HCT116 (cell line): Measurements from ENCODE around the gene MEGF6. TPM values are rescaled to one million over a fixed set of nuclear protein-coding genes. Genes with fewer than 3 reads are reported as not detected.

Experiments
- ATAC-seq: fragments of 200-7000 bp; cut with Tn5 transposase; 2 replicates; pipeline ENCODE4 v1.9.1; 2020; ENCODE audit warnings: mild to moderate bottlenecking, moderate library complexity
- BruUV-seq: library from RNA; stranded (reverse); fragments of 400-500 nt; replicated peaks from 2 replicates; lab custom pipeline; 2021; lab: Mats Ljungman, UMichigan
- CTCF ChIA-PET: fragments of 300-600 bp; sonication (Branson Sonifier 250); formaldehyde crosslinking; loops from one replicate; lab custom pipeline; 2021; ENCODE audit warnings: antibody characterized with exemption; lab: Charles Lee
- POLR2A ChIA-PET: fragments of 300-600, 350-600 bp; sonication (Branson Sonifier 250); formaldehyde crosslinking; loops from one replicate; lab custom pipeline; 2021; ENCODE audit warnings: antibody characterized with exemption; lab: Charles Lee
- RAD21 ChIA-PET, 2 experiments: fragments of 300-600 bp; sonication (Branson Sonifier 250); formaldehyde crosslinking; loops; one replicate each; lab custom pipeline; 2023; ENCODE audit warnings: low total read pairs in 2 of 2; ENCODE audit not compliant: uncharacterized antibody in 2 of 2, unreplicated experiment in 2 of 2, low non-redundant PET in 1 of 2; lab: Charles Lee
- DNase-seq: peaks from one replicate; pipeline ENCODE4 v3.0.0-alpha.2; 2010; ENCODE audit warnings: low read depth, low spot score
- H2AFZ ChIP-seq: fragments of 200-600 bp; shearing (Covaris generic), sonication (generic); 2 replicates; pipeline ENCODE4 v1.6.1; 2017; ENCODE audit warnings: low read depth, mixed run types, mixed read lengths, antibody characterized with exemption, low read length; ENCODE audit not compliant: poor library complexity, severe bottlenecking
- H3K27ac ChIP-seq: 2 replicates; pipeline ENCODE4 v1.5.1; 2012; ENCODE audit warnings: low read depth, low read length
- H3K27me3 ChIP-seq: fragments of 200-600 bp; sonication (generic); 2 replicates; pipeline ENCODE4 v1.6.1; 2016; ENCODE audit warnings: mixed run types, low read length, mixed read lengths; ENCODE audit not compliant: insufficient read depth
- H3K36me3 ChIP-seq, 2 experiments: fragments of 200-500 bp in 1 of 2; fragments of 200-600 bp in 1 of 2; sonication (Bioruptor generic) in 1 of 2; sonication (generic) in 1 of 2; 2 replicates each; pipeline versions ENCODE4 v1.5.1 to v1.6.1; 2014 to 2016; ENCODE audit warnings: low read length in 2 of 2, inconsistent platforms in 1 of 2, mixed read lengths in 1 of 2, mixed run types in 1 of 2; ENCODE audit not compliant: insufficient read depth in 2 of 2, control insufficient read depth in 1 of 2
- H3K4me1 ChIP-seq, 2 experiments: fragments of 200-600 bp in 1 of 2; sonication (generic) in 1 of 2; 2 replicates each; pipeline versions ENCODE4 v1.5.1 to v1.6.1; 2012 to 2017; ENCODE audit warnings: low read length in 2 of 2, inconsistent platforms in 1 of 2, mild to moderate bottlenecking in 1 of 2, mixed read lengths in 1 of 2, mixed run types in 1 of 2, moderate library complexity in 1 of 2; ENCODE audit not compliant: insufficient read depth in 2 of 2, control insufficient read depth in 1 of 2
- H3K4me2 ChIP-seq: fragments of 200-600 bp; sonication (generic); 2 replicates; pipeline ENCODE4 v1.6.1; 2017; ENCODE audit warnings: mixed run types, low read length, mixed read lengths
- H3K4me3 ChIP-seq, 2 experiments: fragments of 200-600 bp in 1 of 2; sonication (generic) in 1 of 2; replicated peaks in 1 of 2; 2 replicates each; pipeline ENCODE4 v1.5.1; 2011 to 2016; ENCODE audit warnings: low read length in 2 of 2, control low read depth in 1 of 2, low read depth in 1 of 2, mild to moderate bottlenecking in 1 of 2, mixed read lengths in 1 of 2, mixed run types in 1 of 2
- H3K79me2 ChIP-seq: fragments of 200-600 bp; sonication (generic); 2 replicates; pipeline ENCODE4 v1.6.1; 2017; ENCODE audit warnings: mild to moderate bottlenecking, mixed run types, low read length, moderate library complexity, mixed read lengths; ENCODE audit not compliant: insufficient read depth
- H3K9ac ChIP-seq: fragments of 200-600 bp; sonication (generic); 2 replicates; pipeline ENCODE4 v1.6.1; 2016; ENCODE audit warnings: low read length, mixed read lengths
- H3K9me2 ChIP-seq: fragments of 200-600 bp; sonication (generic), shearing (Covaris generic); 2 replicates; pipeline ENCODE4 v1.6.1; 2017; ENCODE audit warnings: mixed run types, mild to moderate bottlenecking, moderate library complexity; ENCODE audit not compliant: insufficient read depth
- H3K9me3 ChIP-seq, 2 experiments: fragments of 200-500 bp in 1 of 2; fragments of 200-600 bp in 1 of 2; sonication (Bioruptor generic) in 1 of 2; sonication (generic) in 1 of 2; 2 replicates each; pipeline ENCODE4 v1.6.1; 2014 to 2017; ENCODE audit warnings: low read length in 2 of 2, mixed read lengths in 2 of 2, inconsistent platforms in 1 of 2, low read depth in 1 of 2, mild to moderate bottlenecking in 1 of 2, mixed run types in 1 of 2, moderate library complexity in 1 of 2; ENCODE audit not compliant: control insufficient read depth in 1 of 2, insufficient read depth in 1 of 2
- H4K20me1 ChIP-seq: fragments of 200-600 bp; sonication (generic), shearing (Covaris generic); 2 replicates; pipeline ENCODE4 v1.6.1; 2017; ENCODE audit warnings: mixed run types, mild to moderate bottlenecking, moderate library complexity; ENCODE audit not compliant: insufficient read depth
- CBX3 ChIP-seq: IDR thresholded peaks from 2 replicates; pipeline ENCODE4 v1.6.1; 2012; ENCODE audit warnings: low read depth
- CEBPB ChIP-seq: IDR thresholded peaks from 2 replicates; pipeline ENCODE4 v1.6.1; 2012; ENCODE audit warnings: low read depth
- FOSL1 ChIP-seq: IDR thresholded peaks from 2 replicates; pipeline ENCODE4 v1.6.1; 2012; ENCODE audit warnings: low read depth
- JUND ChIP-seq: IDR thresholded peaks from 2 replicates; pipeline ENCODE4 v1.6.1; 2012
- SP1 ChIP-seq: IDR thresholded peaks from 2 replicates; pipeline ENCODE4 v1.6.1; 2012; ENCODE audit warnings: low read depth
- SRF ChIP-seq: IDR thresholded peaks from 2 replicates; pipeline ENCODE4 v1.6.1; 2012; ENCODE audit warnings: low read depth
- YY1 ChIP-seq: IDR thresholded peaks from 2 replicates; pipeline ENCODE4 v1.6.1; 2011; ENCODE audit warnings: low read length, low read depth, moderate library complexity, mild to moderate bottlenecking; ENCODE audit not compliant: insufficient replicate concordance; ENCODE audit errors: extremely low read depth
- ZNF274 ChIP-seq: fragments of 200-500 bp; sonication (Bioruptor generic); IDR thresholded peaks from 2 replicates; pipeline ENCODE4 v1.6.1; 2014; ENCODE audit warnings: mild to moderate bottlenecking, low read depth, low read length, inconsistent platforms
- intact Hi-C: fragments of 100-400 bp; cut with micrococcal nuclease; formaldehyde crosslinking; loops from 2 replicates; pipeline ENCODE4 v1.10.0; 2022
- total RNA-seq: library from RNA; stranded (reverse); gene quantifications from one replicate; pipeline ENCODE4 v1.2.1, GENCODE V29; 2021; ENCODE audit not compliant: unreplicated experiment
- TF ChIP-seq, protein P1 (sequence below): IDR thresholded peaks from 2 replicates; pipeline ENCODE4 v1.6.1; 2012; ENCODE audit warnings: low read depth

Gene MEGF6
- total RNA-seq, 1 experiment from 2014 or later, result 47.6 TPM

DNA sequence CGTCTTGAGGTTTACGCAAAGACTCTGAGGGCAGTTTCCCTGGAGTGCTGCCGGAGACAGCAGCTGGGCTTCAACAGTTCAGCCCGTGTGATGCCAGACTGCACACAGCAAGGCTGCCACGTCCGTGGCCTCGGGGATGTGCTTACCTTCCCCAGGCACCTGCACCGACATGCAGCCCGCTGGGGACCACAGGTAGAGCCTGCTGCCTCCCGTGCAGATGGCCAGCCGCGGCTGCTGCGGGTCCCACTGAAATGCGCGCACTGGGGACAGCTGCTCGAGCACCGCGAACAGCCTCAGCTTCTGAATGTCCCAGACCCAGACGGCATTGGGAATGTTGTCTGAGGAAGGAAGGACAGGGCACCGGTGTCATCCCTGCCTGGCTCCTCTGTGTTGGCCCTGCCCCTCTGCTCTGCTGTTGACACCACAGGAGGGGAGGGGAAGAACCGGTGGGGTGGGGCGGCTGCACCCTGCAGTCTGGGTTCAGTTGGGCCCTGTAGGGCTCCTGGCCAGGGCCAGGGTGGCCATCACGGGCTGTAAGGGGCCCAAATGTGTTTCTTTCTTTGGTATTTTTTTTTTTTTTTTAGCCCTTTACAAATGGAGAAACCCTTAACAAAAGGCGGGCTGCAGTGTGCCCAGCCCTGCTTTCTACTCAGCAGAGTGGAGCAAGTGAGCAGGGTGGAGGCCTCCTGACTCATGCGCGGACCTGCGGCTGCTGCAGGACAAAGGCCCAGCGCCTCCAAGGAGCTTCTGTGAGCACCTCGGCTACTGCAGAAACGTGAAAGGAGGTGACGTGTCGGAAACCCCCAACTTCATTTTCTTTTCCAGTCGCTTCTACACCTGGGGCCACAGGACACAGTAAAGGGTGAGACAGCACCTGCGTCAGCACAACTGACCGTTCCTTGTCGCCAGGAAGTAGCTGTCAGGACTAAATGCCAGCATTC, 20.3 kb upstream of the MEGF6 start:
- no TSS peak for BruUV-seq
- no peak overlapping the region for H3K4me3 ChIP-seq
- ChIA-PET CTCF (no interaction called here), POLR2A (no interaction called here), RAD21 (no interaction called here)
- H4K20me1 ChIP-seq, result no peaks in the 10 kb centered on the region
- H3K27ac ChIP-seq, result no peak overlapping the region
- H3K27me3 ChIP-seq, result no peaks in the 10 kb centered on the region
- no peak overlapping the region for H2AFZ ChIP-seq
- ATAC-seq (no peak), DNase-seq (no peak)
- H3K79me2 ChIP-seq, result no peaks in the 10 kb centered on the region
- H3K36me3 ChIP-seq, result peaks cover 12 to 18% of the 10 kb centered on the region in 2 experiments; a peak in 3 of 4 replicates
- H3K4me1 ChIP-seq, result 0 out of 4 replicates have a peak, but pooled peaks cover 0 to 2% of the 10 kb centered on the region in 2 experiments
- intact Hi-C loops, result no loop called here
- TF ChIP-seq FOSL1 (no peak), SRF (no peak), CEBPB (no peak), CBX3 (no peak), YY1 (no peak), ZNF274 (no peak), SP1 (no peak), JUND (no peak)
- TF ChIP-seq, protein P1, sequence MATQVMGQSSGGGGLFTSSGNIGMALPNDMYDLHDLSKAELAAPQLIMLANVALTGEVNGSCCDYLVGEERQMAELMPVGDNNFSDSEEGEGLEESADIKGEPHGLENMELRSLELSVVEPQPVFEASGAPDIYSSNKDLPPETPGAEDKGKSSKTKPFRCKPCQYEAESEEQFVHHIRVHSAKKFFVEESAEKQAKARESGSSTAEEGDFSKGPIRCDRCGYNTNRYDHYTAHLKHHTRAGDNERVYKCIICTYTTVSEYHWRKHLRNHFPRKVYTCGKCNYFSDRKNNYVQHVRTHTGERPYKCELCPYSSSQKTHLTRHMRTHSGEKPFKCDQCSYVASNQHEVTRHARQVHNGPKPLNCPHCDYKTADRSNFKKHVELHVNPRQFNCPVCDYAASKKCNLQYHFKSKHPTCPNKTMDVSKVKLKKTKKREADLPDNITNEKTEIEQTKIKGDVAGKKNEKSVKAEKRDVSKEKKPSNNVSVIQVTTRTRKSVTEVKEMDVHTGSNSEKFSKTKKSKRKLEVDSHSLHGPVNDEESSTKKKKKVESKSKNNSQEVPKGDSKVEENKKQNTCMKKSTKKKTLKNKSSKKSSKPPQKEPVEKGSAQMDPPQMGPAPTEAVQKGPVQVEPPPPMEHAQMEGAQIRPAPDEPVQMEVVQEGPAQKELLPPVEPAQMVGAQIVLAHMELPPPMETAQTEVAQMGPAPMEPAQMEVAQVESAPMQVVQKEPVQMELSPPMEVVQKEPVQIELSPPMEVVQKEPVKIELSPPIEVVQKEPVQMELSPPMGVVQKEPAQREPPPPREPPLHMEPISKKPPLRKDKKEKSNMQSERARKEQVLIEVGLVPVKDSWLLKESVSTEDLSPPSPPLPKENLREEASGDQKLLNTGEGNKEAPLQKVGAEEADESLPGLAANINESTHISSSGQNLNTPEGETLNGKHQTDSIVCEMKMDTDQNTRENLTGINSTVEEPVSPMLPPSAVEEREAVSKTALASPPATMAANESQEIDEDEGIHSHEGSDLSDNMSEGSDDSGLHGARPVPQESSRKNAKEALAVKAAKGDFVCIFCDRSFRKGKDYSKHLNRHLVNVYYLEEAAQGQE, result no peak
- H3K9me3 ChIP-seq, result no peaks in the 10 kb centered on the region
- no peaks in the 10 kb centered on the region for H3K9me2 ChIP-seq
- no peak overlapping the region for H3K9ac ChIP-seq
- no peak overlapping the region for H3K4me2 ChIP-seq
